ENCODE measurements around the gene YWHAH.

The YWHAH gene

GRCh38 chr22:31923136-31923535 lies 21.2 kb upstream of the YWHAH start:
- Histone ChIP-seq H3K27ac (ENCODE audit: low read length) (no peak overlapping the region), H4K20me1 (ENCODE audit: insufficient read depth, low read length) (no peaks in the 10 kb centered on the region), H3K79me2 (ENCODE audit: insufficient read depth, low read length) (no peaks in the 10 kb centered on the region), H3K9me3 (ENCODE audit: insufficient read depth, low read length, severe bottlenecking) (no peaks in the 10 kb centered on the region), H3K4me1 (ENCODE audit: insufficient read depth, low read length) (no peaks in the 10 kb centered on the region), H3K9ac (ENCODE audit: low read depth, low read length) (no peak overlapping the region), H3K4me2 (ENCODE audit: insufficient read depth, low read length) (no peak overlapping the region), H2AFZ (ENCODE audit: low read depth, low read length) (no peak overlapping the region), H3K36me3 (ENCODE audit: insufficient read depth, low read length) (no peaks in the 10 kb centered on the region), H3K27me3 (ENCODE audit: insufficient read depth, low read length, poor library complexity) (no peaks in the 10 kb centered on the region), H3K4me3 (ENCODE audit: low read depth in 1 of 2, low read length in 2 of 2) (no peak overlapping the region)
- ATAC-seq (ENCODE audit: insufficient read depth, low read depth): no peak
- DNase-seq: no peak
- TF ChIP-seq EZH2 (IDR thresholded peaks at IDR 0.05; ENCODE audit: borderline replicate concordance, low read depth, low read length, severe bottlenecking) (no peak), CTCF (IDR thresholded peaks at IDR 0.05; ENCODE audit: borderline replicate concordance, extremely low read depth, low read length, poor library complexity, severe bottlenecking) (no peak)

GRCh38 chr22:31923747-31924146 lies 20.6 kb upstream of the YWHAH start:
- Histone ChIP-seq H4K20me1 (ENCODE audit: insufficient read depth, low read length) (no peaks in the 10 kb centered on the region), H3K4me1 (ENCODE audit: insufficient read depth, low read length) (no peaks in the 10 kb centered on the region), H3K9me3 (ENCODE audit: insufficient read depth, low read length, severe bottlenecking) (no peaks in the 10 kb centered on the region), H3K27me3 (ENCODE audit: insufficient read depth, low read length, poor library complexity) (no peaks in the 10 kb centered on the region), H3K4me3 (ENCODE audit: low read depth in 1 of 2, low read length in 2 of 2) (no peak overlapping the region), H3K79me2 (ENCODE audit: insufficient read depth, low read length) (no peaks in the 10 kb centered on the region), H3K4me2 (ENCODE audit: insufficient read depth, low read length) (no peak overlapping the region), H3K36me3 (ENCODE audit: insufficient read depth, low read length) (no peaks in the 10 kb centered on the region), H3K9ac (ENCODE audit: low read depth, low read length) (no peak overlapping the region), H3K27ac (ENCODE audit: low read length) (no peak overlapping the region), H2AFZ (ENCODE audit: low read depth, low read length) (no peak overlapping the region)
- TF ChIP-seq CTCF (IDR thresholded peaks at IDR 0.05; ENCODE audit: borderline replicate concordance, extremely low read depth, low read length, poor library complexity, severe bottlenecking): no peak
- no peak for TF ChIP-seq EZH2 (IDR thresholded peaks at IDR 0.05; ENCODE audit: borderline replicate concordance, low read depth, low read length, severe bottlenecking)
- DNase-seq (no peak), ATAC-seq (ENCODE audit: insufficient read depth, low read depth) (no peak)

GRCh38 chr22:31925056-31925455 lies 19.3 kb upstream of the YWHAH start:
- DNase-seq (no peak), ATAC-seq (ENCODE audit: insufficient read depth, low read depth) (no peak)
- no peak for TF ChIP-seq EZH2 (IDR thresholded peaks at IDR 0.05; ENCODE audit: borderline replicate concordance, low read depth, low read length, severe bottlenecking)
- TF ChIP-seq CTCF (IDR thresholded peaks at IDR 0.05; ENCODE audit: borderline replicate concordance, extremely low read depth, low read length, poor library complexity, severe bottlenecking): no peak
- no peak overlapping the region for H3K4me3 ChIP-seq (ENCODE audit: low read depth in 1 of 2, low read length in 2 of 2)
- H3K4me2 ChIP-seq (ENCODE audit: insufficient read depth, low read length): no peak overlapping the region
- no peak overlapping the region for H3K9ac ChIP-seq (ENCODE audit: low read depth, low read length)
- H3K79me2 ChIP-seq (ENCODE audit: insufficient read depth, low read length): no peaks in the 10 kb centered on the region
- no peaks in the 10 kb centered on the region for H3K27me3 ChIP-seq (ENCODE audit: insufficient read depth, low read length, poor library complexity)
- no peaks in the 10 kb centered on the region for H4K20me1 ChIP-seq (ENCODE audit: insufficient read depth, low read length)
- no peaks in the 10 kb centered on the region for H3K9me3 ChIP-seq (ENCODE audit: insufficient read depth, low read length, severe bottlenecking)
- no peaks in the 10 kb centered on the region for H3K36me3 ChIP-seq (ENCODE audit: insufficient read depth, low read length)
- H3K4me1 ChIP-seq (ENCODE audit: insufficient read depth, low read length): no peaks in the 10 kb centered on the region
- no peak overlapping the region for H3K27ac ChIP-seq (ENCODE audit: low read length)
- no peak overlapping the region for H2AFZ ChIP-seq (ENCODE audit: low read depth, low read length)

GRCh38 chr22:31926024-31926423 lies 18.3 kb upstream of the YWHAH start:
- H3K9me3 ChIP-seq (ENCODE audit: insufficient read depth, low read length, severe bottlenecking): no peaks in the 10 kb centered on the region
- H3K4me2 ChIP-seq (ENCODE audit: insufficient read depth, low read length): no peak overlapping the region
- H4K20me1 ChIP-seq (ENCODE audit: insufficient read depth, low read length): no peaks in the 10 kb centered on the region
- H2AFZ ChIP-seq (ENCODE audit: low read depth, low read length): no peak overlapping the region
- no peaks in the 10 kb centered on the region for H3K36me3 ChIP-seq (ENCODE audit: insufficient read depth, low read length)
- no peak overlapping the region for H3K9ac ChIP-seq (ENCODE audit: low read depth, low read length)
- H3K4me3 ChIP-seq (ENCODE audit: low read depth in 1 of 2, low read length in 2 of 2): no peak overlapping the region
- H3K79me2 ChIP-seq (ENCODE audit: insufficient read depth, low read length): no peaks in the 10 kb centered on the region
- ATAC-seq (ENCODE audit: insufficient read depth, low read depth) (no peak), DNase-seq (no peak)
- H3K27me3 ChIP-seq (ENCODE audit: insufficient read depth, low read length, poor library complexity): no peaks in the 10 kb centered on the region
- H3K27ac ChIP-seq (ENCODE audit: low read length): no peak overlapping the region
- H3K4me1 ChIP-seq (ENCODE audit: insufficient read depth, low read length): no peaks in the 10 kb centered on the region
- TF ChIP-seq CTCF (IDR thresholded peaks at IDR 0.05; ENCODE audit: borderline replicate concordance, extremely low read depth, low read length, poor library complexity, severe bottlenecking): no peak
- TF ChIP-seq EZH2 (IDR thresholded peaks at IDR 0.05; ENCODE audit: borderline replicate concordance, low read depth, low read length, severe bottlenecking): no peak

Data from DND-41 (cell line).